ENCODE data around the gene ARPP21. TPM values are rescaled to one million over a fixed set of nuclear protein-coding genes. Genes with fewer than 3 reads are reported as not detected.

ARPP21 gene
- total RNA-seq, 2 experiments from 2014 or later: 1.0 to 1.1 TPM

GRCh38 chr3:35724106-35724505 lies 84.8 kb downstream of the ARPP21 start:
- Histone ChIP-seq H3K36me3 (ENCODE audit: insufficient read depth, low read length) (no peaks in the 10 kb centered on the region), H3K79me2 (ENCODE audit: insufficient read depth, low read depth, low read length) (no peaks in the 10 kb centered on the region), H3K27ac (ENCODE audit: low read depth, low read length, poor library complexity, severe bottlenecking) (no peak overlapping the region), H3K9me3 (ENCODE audit: low read length) (no peaks in the 10 kb centered on the region), H4K20me1 (ENCODE audit: insufficient read depth, low read length) (no peaks in the 10 kb centered on the region), H2AFZ (ENCODE audit: low read length) (no peak overlapping the region), H3K4me3 (ENCODE audit: low read depth, low read length, poor library complexity, severe bottlenecking) (no peak overlapping the region), H3K4me1 (ENCODE audit: insufficient read depth, low read length, poor library complexity, severe bottlenecking) (peaks cover 4% of the 10 kb centered on the region), H3K9me2 (ENCODE audit: insufficient read depth, low read length) (no peaks in the 10 kb centered on the region), H3K4me2 (ENCODE audit: low read length) (no peak overlapping the region)
- DNase-seq (ENCODE audit: low spot score): no peak
- intact Hi-C loops (cut with micrococcal nuclease; ENCODE audit: unreplicated experiment): no loop called here
- no peak for TF ChIP-seq EZH2phosphoT487 (IDR thresholded peaks at IDR 0.05; ENCODE audit: borderline replicate concordance, low read depth, low read length)
- no peak for TF ChIP-seq CTCF (conservative IDR thresholded peaks at IDR 0.05; ENCODE audit: low read length)
- ChIA-PET CTCF (ENCODE audit: unreplicated experiment) (no interaction called here), POLR2A (interaction anchor here (0.6 to 1.8 kb wide), 5 partner anchors 9 to 1521 kb away, joined by 3 to 6 read pairs (median 5); no protein-coding TSS in a partner anchor)
- BruUV-seq (replicated peaks): no TSS peak

- Histone ChIP-seq H3K79me2 (ENCODE audit: insufficient read depth, low read depth, low read length) (no peaks in the 10 kb centered on the region), H3K4me3 (ENCODE audit: low read depth, low read length, poor library complexity, severe bottlenecking) (no peak overlapping the region), H3K9me2 (ENCODE audit: insufficient read depth, low read length) (no peaks in the 10 kb centered on the region), H3K27ac (ENCODE audit: low read depth, low read length, poor library complexity, severe bottlenecking) (no peak overlapping the region), H3K36me3 (ENCODE audit: insufficient read depth, low read length) (no peaks in the 10 kb centered on the region), H2AFZ (ENCODE audit: low read length) (no peak overlapping the region), H4K20me1 (ENCODE audit: insufficient read depth, low read length) (no peaks in the 10 kb centered on the region), H3K4me2 (ENCODE audit: low read length) (no peak overlapping the region), H3K9me3 (ENCODE audit: low read length) (no peaks in the 10 kb centered on the region), H3K4me1 (ENCODE audit: insufficient read depth, low read length, poor library complexity, severe bottlenecking) (peaks cover 4% of the 10 kb centered on the region)
- ChIA-PET CTCF (ENCODE audit: unreplicated experiment) (no interaction called here), POLR2A (interaction anchor here (0.6 kb wide), 1 partner anchor 1447 kb away, joined by 4 read pairs; no protein-coding TSS in a partner anchor)
- intact Hi-C loops (cut with micrococcal nuclease; ENCODE audit: unreplicated experiment): no loop called here
- TF ChIP-seq EZH2phosphoT487 (IDR thresholded peaks at IDR 0.05; ENCODE audit: borderline replicate concordance, low read depth, low read length): no peak
- no peak for TF ChIP-seq CTCF (conservative IDR thresholded peaks at IDR 0.05; ENCODE audit: low read length)
- no TSS peak for BruUV-seq (replicated peaks)
- no peak for DNase-seq (ENCODE audit: low spot score)
Observed at GRCh38 chr3:35727179-35727578, 87.9 kb downstream of the ARPP21 start.

- ChIA-PET CTCF (ENCODE audit: unreplicated experiment) (no interaction called here), POLR2A (interaction anchor here (0.9 to 1.1 kb wide), 2 partner anchors 9 to 44 kb away, joined by 3 to 4 read pairs; no protein-coding TSS in a partner anchor)
- no peaks in the 10 kb centered on the region for H3K9me3 ChIP-seq (ENCODE audit: low read length)
- H3K36me3 ChIP-seq (ENCODE audit: insufficient read depth, low read length): no peaks in the 10 kb centered on the region
- H3K27ac ChIP-seq (ENCODE audit: low read depth, low read length, poor library complexity, severe bottlenecking): no peak overlapping the region
- H3K4me1 ChIP-seq (ENCODE audit: insufficient read depth, low read length, poor library complexity, severe bottlenecking): no peaks in the 10 kb centered on the region
- H3K4me3 ChIP-seq (ENCODE audit: low read depth, low read length, poor library complexity, severe bottlenecking): no peak overlapping the region
- intact Hi-C loops (cut with micrococcal nuclease; ENCODE audit: unreplicated experiment): no loop called here
- BruUV-seq (replicated peaks): no TSS peak
- H2AFZ ChIP-seq (ENCODE audit: low read length): no peak overlapping the region
- DNase-seq (ENCODE audit: low spot score): no peak
- TF ChIP-seq CTCF (conservative IDR thresholded peaks at IDR 0.05; ENCODE audit: low read length) (no peak), EZH2phosphoT487 (IDR thresholded peaks at IDR 0.05; ENCODE audit: borderline replicate concordance, low read depth, low read length) (no peak)
- H4K20me1 ChIP-seq (ENCODE audit: insufficient read depth, low read length): no peaks in the 10 kb centered on the region
- H3K9me2 ChIP-seq (ENCODE audit: insufficient read depth, low read length): no peaks in the 10 kb centered on the region
- no peaks in the 10 kb centered on the region for H3K79me2 ChIP-seq (ENCODE audit: insufficient read depth, low read depth, low read length)
- no peak overlapping the region for H3K4me2 ChIP-seq (ENCODE audit: low read length)
Observed at GRCh38 chr3:35733341-35733740, 94.0 kb downstream of the ARPP21 start.

Data from OCI-LY7 (cell line).